Trophoblast cell (in vitro differentiated cells and primary cell): ENCODE data around the gene BMS1.

Experiments used
- DNase-seq, 2 donors: peaks; one replicate each; pipeline ENCODE4 v3.0.0-alpha.2; 2016
- H2AFZ ChIP-seq: 2 replicates; pipeline ENCODE4 v1.6.1; 2013; ENCODE audit warnings: low read length, moderate library complexity, mild to moderate bottlenecking; ENCODE audit not compliant: insufficient read depth, poor library complexity
- H2AK5ac ChIP-seq: 2 replicates; pipeline ENCODE4 v1.6.1; 2013; ENCODE audit warnings: mild to moderate bottlenecking, low read length
- H2BK120ac ChIP-seq: 2 replicates; pipeline ENCODE4 v1.6.1; 2013; ENCODE audit warnings: low read length, mild to moderate bottlenecking, moderate library complexity; ENCODE audit not compliant: insufficient read depth, poor library complexity
- H2BK12ac ChIP-seq: 2 replicates; pipeline ENCODE4 v1.6.1; 2013; ENCODE audit warnings: mild to moderate bottlenecking, low read length, moderate library complexity
- H2BK5ac ChIP-seq: 2 replicates; pipeline ENCODE4 v1.6.1; 2013; ENCODE audit warnings: low read length, low read depth, moderate library complexity, mild to moderate bottlenecking; ENCODE audit not compliant: poor library complexity
- H3K14ac ChIP-seq: 2 replicates; pipeline ENCODE4 v1.6.1; 2013; ENCODE audit warnings: mild to moderate bottlenecking, low read length
- H3K18ac ChIP-seq: 2 replicates; pipeline ENCODE4 v1.6.1; 2013; ENCODE audit warnings: mild to moderate bottlenecking, low read length
- H3K23ac ChIP-seq: 2 replicates; pipeline ENCODE4 v1.6.1; 2013; ENCODE audit warnings: low read length
- H3K27ac ChIP-seq: 2 replicates; pipeline ENCODE4 v1.5.1; 2013; ENCODE audit warnings: low read depth, mild to moderate bottlenecking, inconsistent platforms, low read length, moderate library complexity
- H3K27me3 ChIP-seq: 2 replicates; pipeline ENCODE4 v1.6.1; 2013; ENCODE audit warnings: inconsistent platforms, mild to moderate bottlenecking, low read length, moderate library complexity; ENCODE audit not compliant: insufficient read depth
- H3K36me3 ChIP-seq, 2 experiments: 1 replicate in 1 of 2; 2 replicates in 1 of 2; pipeline ENCODE4 v1.6.1; 2013; ENCODE audit warnings: low read length in 2 of 2, mild to moderate bottlenecking in 2 of 2, moderate library complexity in 1 of 2; ENCODE audit not compliant: insufficient read depth in 2 of 2, control insufficient read depth in 1 of 2
- H3K4ac ChIP-seq: 2 replicates; pipeline ENCODE4 v1.6.1; 2013; ENCODE audit warnings: low read depth, mild to moderate bottlenecking, low read length, moderate library complexity
- H3K4me1 ChIP-seq, 2 experiments: 1 replicate in 1 of 2; 2 replicates in 1 of 2; pipeline ENCODE4 v1.6.1; 2013; ENCODE audit warnings: low read length in 2 of 2, mild to moderate bottlenecking in 2 of 2, moderate library complexity in 1 of 2; ENCODE audit not compliant: insufficient read depth in 2 of 2, control insufficient read depth in 1 of 2
- H3K4me2 ChIP-seq: 2 replicates; pipeline ENCODE4 v1.6.1; 2013; ENCODE audit warnings: inconsistent platforms, mild to moderate bottlenecking, low read length, moderate library complexity
- H3K4me3 ChIP-seq: 2 replicates; pipeline ENCODE4 v1.5.1; 2013; ENCODE audit warnings: mild to moderate bottlenecking, low read depth, low read length, inconsistent platforms
- H3K79me1 ChIP-seq: one replicate; pipeline ENCODE4 v1.6.1; 2013; ENCODE audit warnings: low read length
- H3K79me2 ChIP-seq: 2 replicates; pipeline ENCODE4 v1.6.1; 2013; ENCODE audit warnings: low read length, mild to moderate bottlenecking; ENCODE audit not compliant: control insufficient read depth, insufficient read depth, poor library complexity
- H3K9ac ChIP-seq: 2 replicates; pipeline ENCODE4 v1.6.1; 2013; ENCODE audit warnings: mild to moderate bottlenecking, low read length
- H3K9me3 ChIP-seq: 2 replicates; pipeline ENCODE4 v1.6.1; 2013; ENCODE audit warnings: low read depth, mild to moderate bottlenecking, control low read depth, inconsistent platforms, low read length; ENCODE audit not compliant: insufficient read depth
- H4K12ac ChIP-seq: 2 replicates; pipeline ENCODE4 v1.6.1; 2013; ENCODE audit warnings: low read depth, mild to moderate bottlenecking, low read length, moderate library complexity
- H4K8ac ChIP-seq: 2 replicates; pipeline ENCODE4 v1.6.1; 2013; ENCODE audit warnings: low read depth, mild to moderate bottlenecking, low read length, moderate library complexity
- H4K91ac ChIP-seq: one replicate; pipeline ENCODE4 v1.6.1; 2013; ENCODE audit warnings: low read depth, mild to moderate bottlenecking, low read length, moderate library complexity
- WGBS: extraction: QIAGEN DNeasy Blood & Tissue Kit; methylation state at CpG from one replicate; pipeline ENCODE4 v1.1.7; 2013; ENCODE audit warnings: missing lambda C conversion rate; ENCODE audit not compliant: insufficient read length, insufficient coverage; ENCODE audit errors: extremely low coverage; 5-methylcytosine and 5-hydroxymethylcytosine counted together

Gene BMS1

GRCh38 chr10:42866115-42866995, 83.8 kb downstream of the BMS1 start:
- H2AK5ac ChIP-seq: no peak overlapping the region
- H2BK12ac ChIP-seq: no peak overlapping the region
- H2BK5ac ChIP-seq: no peak overlapping the region
- WGBS: no CpG with 5 or more reads among the region's 87 CpGs
- no peak overlapping the region for H4K91ac ChIP-seq
- H3K4me1 ChIP-seq: no peaks in the 10 kb centered on the region
- no peak overlapping the region for H3K9ac ChIP-seq
- H3K14ac ChIP-seq: no peak overlapping the region
- no peak overlapping the region for H4K12ac ChIP-seq
- H3K18ac ChIP-seq: no peak overlapping the region
- no peak overlapping the region for H3K4ac ChIP-seq
- no peaks in the 10 kb centered on the region for H3K36me3 ChIP-seq
- H4K8ac ChIP-seq: no peak overlapping the region
- H3K27me3 ChIP-seq: peaks cover 2% of the 10 kb centered on the region
- no peak overlapping the region for H2BK120ac ChIP-seq
- H3K4me2 ChIP-seq: peak overlapping the region; percentile 58
- peak overlapping the region; percentile 45 for H3K4me3 ChIP-seq
- H3K27ac ChIP-seq: no peak overlapping the region
- H3K9me3 ChIP-seq: peaks cover 4% of the 10 kb centered on the region
- H3K79me1 ChIP-seq: no peaks in the 10 kb centered on the region
- H3K23ac ChIP-seq: no peak overlapping the region
- H2AFZ ChIP-seq: no peak overlapping the region
- no peaks in the 10 kb centered on the region for H3K79me2 ChIP-seq
- DNase-seq: peak; percentile 75 to 90

GRCh38 chr10:42867571-42867970, 85.0 kb downstream of the BMS1 start:
- Histone ChIP-seq H3K79me1 (no peaks in the 10 kb centered on the region), H3K36me3 (no peaks in the 10 kb centered on the region), H3K79me2 (no peaks in the 10 kb centered on the region), H3K23ac (no peak overlapping the region), H3K27me3 (peaks cover 2% of the 10 kb centered on the region), H3K9ac (no peak overlapping the region), H3K14ac (no peak overlapping the region), H3K27ac (no peak overlapping the region), H2BK12ac (no peak overlapping the region), H3K4ac (no peak overlapping the region), H3K4me1 (no peaks in the 10 kb centered on the region), H4K12ac (no peak overlapping the region), H2AK5ac (no peak overlapping the region), H2AFZ (no peak overlapping the region), H3K9me3 (peaks cover 4% of the 10 kb centered on the region), H3K4me2 (no peak overlapping the region), H2BK120ac (no peak overlapping the region), H2BK5ac (no peak overlapping the region), H4K8ac (no peak overlapping the region), H3K18ac (no peak overlapping the region), H4K91ac (no peak overlapping the region), H3K4me3 (no peak overlapping the region)
- WGBS: no CpG with 5 or more reads among the region's 9 CpGs
- no peak for DNase-seq

DNA sequence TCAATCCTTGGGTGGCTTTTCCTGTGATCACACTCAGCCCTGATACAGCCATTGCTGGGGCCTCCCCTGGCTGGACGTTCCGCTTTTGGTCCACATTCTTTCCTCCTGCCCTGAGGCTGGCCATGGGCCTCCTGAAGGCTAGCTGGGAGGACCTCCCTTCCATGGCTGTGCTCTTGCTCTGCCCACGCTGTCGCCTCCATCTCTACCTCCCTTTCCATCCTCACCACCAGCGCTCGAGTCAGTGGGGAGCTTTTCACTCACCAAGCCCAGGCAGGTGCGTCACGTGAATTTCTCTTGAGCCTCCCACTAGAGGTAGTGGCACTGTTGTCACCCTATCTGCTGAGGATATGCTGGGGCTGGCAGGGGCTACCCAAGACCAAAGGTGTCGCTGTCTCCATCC, 85.9 kb downstream of the BMS1 start:
- Histone ChIP-seq H3K79me2 (no peaks in the 10 kb centered on the region), H4K12ac (no peak overlapping the region), H2AFZ (no peak overlapping the region), H3K18ac (no peak overlapping the region), H3K4me2 (no peak overlapping the region), H3K27me3 (peaks cover 2% of the 10 kb centered on the region), H2AK5ac (no peak overlapping the region), H3K4ac (no peak overlapping the region), H4K91ac (no peak overlapping the region), H3K9ac (no peak overlapping the region), H2BK5ac (no peak overlapping the region), H3K14ac (no peak overlapping the region), H3K4me1 (no peaks in the 10 kb centered on the region), H3K9me3 (peaks cover 4% of the 10 kb centered on the region), H3K4me3 (no peak overlapping the region), H3K79me1 (no peaks in the 10 kb centered on the region), H3K36me3 (no peaks in the 10 kb centered on the region), H3K23ac (no peak overlapping the region), H2BK12ac (no peak overlapping the region), H4K8ac (no peak overlapping the region), H2BK120ac (no peak overlapping the region), H3K27ac (no peak overlapping the region)
- no CpG with 5 or more reads among the region's 9 CpGs for WGBS
- peak in 1 of 2 donors; percentile 21 for DNase-seq

GRCh38 chr10:42869977-42870350, 87.4 kb downstream of the BMS1 start:
- H3K4ac ChIP-seq: no peak overlapping the region
- WGBS: no CpG with 5 or more reads among the region's 9 CpGs
- no peak overlapping the region for H2BK12ac ChIP-seq
- no peak overlapping the region for H3K14ac ChIP-seq
- H3K27ac ChIP-seq: no peak overlapping the region
- no peaks in the 10 kb centered on the region for H3K4me1 ChIP-seq
- H3K4me2 ChIP-seq: no peak overlapping the region
- no peak overlapping the region for H3K23ac ChIP-seq
- DNase-seq: no peak
- no peaks in the 10 kb centered on the region for H3K79me1 ChIP-seq
- H3K9ac ChIP-seq: no peak overlapping the region
- no peak overlapping the region for H2AFZ ChIP-seq
- H4K12ac ChIP-seq: no peak overlapping the region
- H2BK120ac ChIP-seq: no peak overlapping the region
- no peak overlapping the region for H3K4me3 ChIP-seq
- H3K27me3 ChIP-seq: peaks cover 2% of the 10 kb centered on the region
- H4K8ac ChIP-seq: no peak overlapping the region
- no peak overlapping the region for H3K18ac ChIP-seq
- H2AK5ac ChIP-seq: no peak overlapping the region
- no peaks in the 10 kb centered on the region for H3K79me2 ChIP-seq
- H3K36me3 ChIP-seq: no peaks in the 10 kb centered on the region
- H2BK5ac ChIP-seq: no peak overlapping the region
- peaks cover 4% of the 10 kb centered on the region for H3K9me3 ChIP-seq
- H4K91ac ChIP-seq: no peak overlapping the region
